Mucosa of descending colon (tissue), 3 donors: ENCODE results near the gene NRG3. TPM values are rescaled to one million over a fixed set of nuclear protein-coding genes. Genes with fewer than 3 reads are reported as not detected.

Experiments
- ATAC-seq: fragments of 200-7000 bp; cut with Tn5 transposase; one replicate; pipeline ENCODE4 v1.9.1; 2020; ENCODE audit warnings: mild to moderate bottlenecking, moderate library complexity
- DNase-seq, 3 donors: peaks; one replicate each; pipeline ENCODE4 v3.0.0-alpha.2; 2020
- H3K36me3 ChIP-seq: fragments of 200-600 bp; one replicate; pipeline ENCODE4 v1.8.0; 2021; ENCODE audit warnings: low read depth, mild to moderate bottlenecking
- H3K4me1 ChIP-seq: fragments of 200-600 bp; one replicate; pipeline ENCODE4 v1.8.0; 2021; ENCODE audit warnings: low read depth, mild to moderate bottlenecking
- H3K4me3 ChIP-seq: fragments of 200-600 bp; one replicate; pipeline ENCODE4 v1.8.0; 2021; ENCODE audit warnings: mild to moderate bottlenecking
- H3K9me3 ChIP-seq: fragments of 200-600 bp; one replicate; pipeline ENCODE4 v1.8.0; 2021; ENCODE audit warnings: mild to moderate bottlenecking
- CTCF ChIP-seq: fragments of 200-600 bp; IDR thresholded peaks from one replicate; pipeline ENCODE4 v1.8.0; 2022; ENCODE audit warnings: antibody characterized with exemption, mild to moderate bottlenecking
- intact Hi-C, 2 donors: fragments of 100-400 bp; cut with DNase I in 1 of 2; cut with micrococcal nuclease in 1 of 2; formaldehyde crosslinking; loops; one replicate each; pipeline versions ENCODE4 v1.11.0 to v1.11.1; 2022; cut with DNase I, micrococcal nuclease
- total RNA-seq, 3 donors: library from RNA; stranded (reverse); fragmentation: NEBNext Ultra II Directional in 2 of 3; extraction: Animal tissue kit (Norgen Biotek cat#: 25700) in 2 of 3; gene quantifications; one replicate each; pipeline versions ENCODE4 v1.2.1 to v1.2.4, GENCODE V29; 2021 to 2023
- donor health status: DM: no; HTN: no; CAD: no; lungs with moderate emphysema.
- donor health status: DM: no; HTN: no; CAD: no.
- donor health status: DM: no; HTN: yes; CAD: no.

Gene NRG3
- total RNA-seq, 3 donors from 2014 or later: 0.12 to 0.73 (median 0.23) TPM

- no peak for TF ChIP-seq CTCF
Observed at GRCh38 chr10:82294874-82295378, 419.9 kb downstream of the NRG3 start.

GRCh38 chr10:82308641-82309040 lies 433.6 kb downstream of the NRG3 start:
- no peaks in the 10 kb centered on the region for H3K4me1 ChIP-seq
- H3K9me3 ChIP-seq: no peaks in the 10 kb centered on the region
- DNase-seq (no peak), ATAC-seq (no peak)
- no peaks in the 10 kb centered on the region for H3K36me3 ChIP-seq
- intact Hi-C loops: no loop called here
- no peak overlapping the region for H3K4me3 ChIP-seq
- no peak for TF ChIP-seq CTCF

More at GRCh38 chr10:82294874-82295378, 419.9 kb downstream of the NRG3 start:
- Histone ChIP-seq H3K9me3 (no peaks in the 10 kb centered on the region), H3K4me3 (no peak overlapping the region), H3K4me1 (no peaks in the 10 kb centered on the region), H3K36me3 (no peaks in the 10 kb centered on the region)
- intact Hi-C loops: no loop called here
- ATAC-seq (no peak), DNase-seq (no peak)

GRCh38 chr10:82310839-82311238 lies 435.8 kb downstream of the NRG3 start:
- TF ChIP-seq CTCF: no peak
- Histone ChIP-seq H3K4me1 (no peaks in the 10 kb centered on the region), H3K9me3 (no peaks in the 10 kb centered on the region), H3K4me3 (no peak overlapping the region), H3K36me3 (no peaks in the 10 kb centered on the region)
- ATAC-seq (no peak), DNase-seq (no peak)
- intact Hi-C loops: no loop called here

- no peak for TF ChIP-seq CTCF
- H3K36me3 ChIP-seq: no peaks in the 10 kb centered on the region
- ATAC-seq (no peak), DNase-seq (no peak)
- no peak overlapping the region for H3K4me3 ChIP-seq
- H3K9me3 ChIP-seq: no peaks in the 10 kb centered on the region
- H3K4me1 ChIP-seq: no peaks in the 10 kb centered on the region
- intact Hi-C loops: no loop called here
Observed at GRCh38 chr10:82313401-82313800, 438.4 kb downstream of the NRG3 start.

- H3K4me3 ChIP-seq: no peak overlapping the region
- no peaks in the 10 kb centered on the region for H3K4me1 ChIP-seq
- no peak for DNase-seq
- intact Hi-C loops: no loop called here
- H3K9me3 ChIP-seq: no peaks in the 10 kb centered on the region
- ATAC-seq: no peak
- no peaks in the 10 kb centered on the region for H3K36me3 ChIP-seq
- no peak for TF ChIP-seq CTCF
Observed at GRCh38 chr10:82318534-82318933, 443.5 kb downstream of the NRG3 start.

GRCh38 chr10:82319074-82319473 lies 444.1 kb downstream of the NRG3 start:
- no peaks in the 10 kb centered on the region for H3K9me3 ChIP-seq
- ATAC-seq (no peak), DNase-seq (no peak)
- intact Hi-C loops: no loop called here
- no peak for TF ChIP-seq CTCF
- H3K4me3 ChIP-seq: no peak overlapping the region
- H3K36me3 ChIP-seq: no peaks in the 10 kb centered on the region
- no peaks in the 10 kb centered on the region for H3K4me1 ChIP-seq
